Sigmoid colon (tissue), 7 donors: ENCODE results near the gene ABCG2. TPM values are rescaled to one million over a fixed set of nuclear protein-coding genes. Genes with fewer than 3 reads are reported as not detected.

ENCODE experiments used
- DNase-seq: peaks from one replicate; pipeline ENCODE4 v3.0.0-alpha.2; 2019
- H3K27ac ChIP-seq, 4 donors: fragments of 200-600 bp; sonication (generic); one replicate each; pipeline ENCODE4 v1.5.1; 2016 to 2019; ENCODE audit warnings: mild to moderate bottlenecking in 1 of 4
- H3K27me3 ChIP-seq, 3 donors: fragments of 200-600 bp; sonication (generic); one replicate each; pipeline ENCODE4 v1.5.1; 2019; ENCODE audit warnings: mild to moderate bottlenecking in 1 of 3
- H3K36me3 ChIP-seq, 4 donors: fragments of 200-600 bp; sonication (generic); one replicate each; pipeline ENCODE4 v1.5.1; 2016 to 2019
- H3K4me1 ChIP-seq, 4 donors: fragments of 200-600 bp; sonication (generic); one replicate each; pipeline ENCODE4 v1.5.1; 2017 to 2019
- H3K4me3 ChIP-seq, 4 donors: fragments of 200-600 bp; sonication (generic); one replicate each; pipeline ENCODE4 v1.5.1; 2017 to 2019; ENCODE audit warnings: mild to moderate bottlenecking in 2 of 4, moderate library complexity in 1 of 4
- H3K9me3 ChIP-seq, 4 donors: fragments of 200-600 bp in 3 of 4; sonication (generic) in 3 of 4; one replicate each; pipeline versions ENCODE4 v1.5.1 to v1.6.1; 2013 to 2019
- EP300 ChIP-seq, 4 donors: sonication (generic); formaldehyde crosslinking; IDR thresholded peaks; one replicate each; pipeline ENCODE4 v1.6.1; 2017; ENCODE audit warnings: antibody characterized with exemption in 4 of 4
- POLR2A ChIP-seq, 2 donors: fragments of 450-650 bp; IDR thresholded peaks; one replicate each; pipeline ENCODE4 v1.6.1; 2016; ENCODE audit warnings: antibody characterized with exemption in 2 of 2, mild to moderate bottlenecking in 2 of 2, moderate library complexity in 2 of 2
- POLR2AphosphoS5 ChIP-seq, 4 donors: sonication (generic); formaldehyde crosslinking; IDR thresholded peaks; one replicate each; pipeline ENCODE4 v1.6.1; 2017; ENCODE audit warnings: antibody characterized with exemption in 4 of 4
- WGBS, 2 donors: extraction: QIAGEN DNeasy Blood & Tissue Kit; methylation state at CpG; one replicate each; pipeline ENCODE4 v1.1.7; 2013; 5-methylcytosine and 5-hydroxymethylcytosine counted together
- intact Hi-C: fragments of 100-400 bp; cut with DNase I; formaldehyde crosslinking; loops from one replicate; pipeline ENCODE4 v1.15.1; 2023
- polyA plus RNA-seq, 3 donors: library from polyadenylated mRNA; stranded (reverse); fragments of 200-250 nt; gene quantifications; one replicate each; pipeline ENCODE4 v1.2.3, GENCODE V29; 2013
- total RNA-seq, 4 donors: library from RNA; depleted of rRNA; stranded (reverse); fragments of >200 nt; gene quantifications; one replicate each; pipeline ENCODE4 v1.1.0, GENCODE V29; 2016
- TF ChIP-seq, protein P1 (sequence below), 4 experiments: fragments of 450-650 bp in 3 of 4; fragments of 200-600 bp in 1 of 4; IDR thresholded peaks; one replicate each; pipeline ENCODE4 v1.5.1; 2016 to 2019; ENCODE audit warnings: antibody characterized with exemption in 4 of 4, mild to moderate bottlenecking in 3 of 4, moderate library complexity in 2 of 4
- donor health status: healthy with polysubstance abuse.
- donor health status: Bipolar disorder and iron deficiency.
- donor health status: healthy.

Gene ABCG2
- total and polyA plus RNA-seq, 7 donors = 1.1 to 36.5 (median 2.9) TPM

DNA sequence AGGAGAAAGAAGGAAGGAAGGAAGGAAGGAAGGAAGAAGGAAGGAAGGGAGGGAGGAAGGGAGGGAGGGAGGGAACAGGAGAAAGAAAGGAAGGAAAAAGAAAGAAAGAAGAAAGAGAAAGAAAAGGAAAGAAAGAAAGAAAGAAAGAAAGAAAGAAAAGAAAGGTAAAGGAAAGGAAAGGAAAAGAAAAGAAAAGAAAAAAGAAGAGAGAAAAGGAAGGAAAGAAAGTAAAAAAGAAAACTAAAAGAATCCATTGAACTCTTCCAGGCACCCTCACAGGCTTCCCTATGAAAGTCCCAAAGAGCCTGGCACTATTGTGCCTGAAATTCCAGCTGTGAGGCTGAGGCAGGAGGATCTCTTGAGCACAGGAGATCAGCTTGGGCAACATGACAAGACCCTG is 11.5 kb downstream of the ABCG2 start:
- H3K4me3 ChIP-seq = no peak overlapping the region
- no peaks in the 10 kb centered on the region for H3K36me3 ChIP-seq
- no peak for DNase-seq
- no peaks in the 10 kb centered on the region for H3K27me3 ChIP-seq
- TF ChIP-seq, protein P1, sequence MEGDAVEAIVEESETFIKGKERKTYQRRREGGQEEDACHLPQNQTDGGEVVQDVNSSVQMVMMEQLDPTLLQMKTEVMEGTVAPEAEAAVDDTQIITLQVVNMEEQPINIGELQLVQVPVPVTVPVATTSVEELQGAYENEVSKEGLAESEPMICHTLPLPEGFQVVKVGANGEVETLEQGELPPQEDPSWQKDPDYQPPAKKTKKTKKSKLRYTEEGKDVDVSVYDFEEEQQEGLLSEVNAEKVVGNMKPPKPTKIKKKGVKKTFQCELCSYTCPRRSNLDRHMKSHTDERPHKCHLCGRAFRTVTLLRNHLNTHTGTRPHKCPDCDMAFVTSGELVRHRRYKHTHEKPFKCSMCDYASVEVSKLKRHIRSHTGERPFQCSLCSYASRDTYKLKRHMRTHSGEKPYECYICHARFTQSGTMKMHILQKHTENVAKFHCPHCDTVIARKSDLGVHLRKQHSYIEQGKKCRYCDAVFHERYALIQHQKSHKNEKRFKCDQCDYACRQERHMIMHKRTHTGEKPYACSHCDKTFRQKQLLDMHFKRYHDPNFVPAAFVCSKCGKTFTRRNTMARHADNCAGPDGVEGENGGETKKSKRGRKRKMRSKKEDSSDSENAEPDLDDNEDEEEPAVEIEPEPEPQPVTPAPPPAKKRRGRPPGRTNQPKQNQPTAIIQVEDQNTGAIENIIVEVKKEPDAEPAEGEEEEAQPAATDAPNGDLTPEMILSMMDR (IDR thresholded peaks at IDR 0.05) = no peak
- TF ChIP-seq POLR2A (IDR thresholded peaks at IDR 0.05) (no peak), POLR2AphosphoS5 (IDR thresholded peaks at IDR 0.05) (no peak), EP300 (IDR thresholded peaks at IDR 0.05) (no peak)
- intact Hi-C loops = no loop called here
- H3K9me3 ChIP-seq = no peaks in the 10 kb centered on the region
- no peak overlapping the region for H3K27ac ChIP-seq
- no peaks in the 10 kb centered on the region for H3K4me1 ChIP-seq

DNA sequence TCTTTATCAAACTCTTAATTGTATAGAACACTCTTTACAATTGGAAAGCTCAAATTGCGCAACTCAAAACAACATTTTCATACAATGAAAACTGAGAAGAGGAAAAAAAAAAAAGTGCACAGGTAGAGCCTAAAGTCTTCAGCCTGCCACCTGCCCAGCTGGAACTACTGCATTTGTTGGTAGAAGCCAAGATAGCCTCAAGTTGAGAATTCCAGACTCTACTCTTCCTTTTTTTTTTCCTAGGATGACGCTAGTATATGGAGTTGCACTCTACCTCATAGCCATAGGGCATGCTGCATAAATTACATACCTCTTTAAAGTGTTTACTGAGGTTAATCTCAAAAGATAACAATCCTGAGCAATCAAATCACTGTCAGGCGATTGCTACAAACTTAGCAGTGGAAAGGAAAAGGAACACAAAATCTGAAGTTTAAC is 13.6 kb downstream of the ABCG2 start:
- no peak for DNase-seq
- Histone ChIP-seq H3K4me3 (no peak overlapping the region), H3K36me3 (no peaks in the 10 kb centered on the region), H3K27me3 (no peaks in the 10 kb centered on the region), H3K4me1 (no peaks in the 10 kb centered on the region), H3K9me3 (no peaks in the 10 kb centered on the region), H3K27ac (no peak overlapping the region)
- intact Hi-C loops = no loop called here
- 24 to 76% methylated on average over 3 of the region's 3 CpGs for WGBS, 2 donors
- no peak for TF ChIP-seq POLR2A (IDR thresholded peaks at IDR 0.05)
- no peak for TF ChIP-seq POLR2AphosphoS5 (IDR thresholded peaks at IDR 0.05)
- TF ChIP-seq, protein P1 (IDR thresholded peaks at IDR 0.05) = no peak
- no peak for TF ChIP-seq EP300 (IDR thresholded peaks at IDR 0.05)

DNA sequence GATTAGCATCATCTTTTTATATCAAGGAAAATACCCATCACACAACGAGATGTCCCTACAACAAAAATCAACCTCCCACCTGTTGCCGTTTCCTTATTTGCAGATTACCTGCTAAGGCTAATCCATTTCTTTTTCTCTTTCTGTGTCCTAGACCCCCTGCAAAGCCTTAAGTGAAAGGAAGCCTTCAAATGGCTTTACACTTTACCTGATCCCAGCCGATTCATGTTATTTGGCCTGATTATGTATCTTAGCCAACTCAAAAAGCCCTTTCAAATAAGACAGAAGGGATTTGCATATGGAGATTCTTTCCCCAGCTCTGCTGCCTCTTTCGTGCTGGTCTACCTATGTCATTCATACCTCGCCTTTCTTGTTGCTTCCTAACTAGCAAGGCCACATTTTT is 14.4 kb downstream of the ABCG2 start:
- H3K4me3 ChIP-seq = no peak overlapping the region
- H3K9me3 ChIP-seq = no peaks in the 10 kb centered on the region
- TF ChIP-seq, protein P1 (IDR thresholded peaks at IDR 0.05) = no peak
- TF ChIP-seq POLR2A (IDR thresholded peaks at IDR 0.05) = no peak
- no peak for TF ChIP-seq POLR2AphosphoS5 (IDR thresholded peaks at IDR 0.05)
- no peak for TF ChIP-seq EP300 (IDR thresholded peaks at IDR 0.05)
- H3K36me3 ChIP-seq = no peaks in the 10 kb centered on the region
- intact Hi-C loops = no loop called here
- no peaks in the 10 kb centered on the region for H3K27me3 ChIP-seq
- no peak overlapping the region for H3K27ac ChIP-seq
- 92 to 93% methylated on average over 5 of the region's 5 CpGs for WGBS, 2 donors
- DNase-seq = no peak
- no peaks in the 10 kb centered on the region for H3K4me1 ChIP-seq

DNA sequence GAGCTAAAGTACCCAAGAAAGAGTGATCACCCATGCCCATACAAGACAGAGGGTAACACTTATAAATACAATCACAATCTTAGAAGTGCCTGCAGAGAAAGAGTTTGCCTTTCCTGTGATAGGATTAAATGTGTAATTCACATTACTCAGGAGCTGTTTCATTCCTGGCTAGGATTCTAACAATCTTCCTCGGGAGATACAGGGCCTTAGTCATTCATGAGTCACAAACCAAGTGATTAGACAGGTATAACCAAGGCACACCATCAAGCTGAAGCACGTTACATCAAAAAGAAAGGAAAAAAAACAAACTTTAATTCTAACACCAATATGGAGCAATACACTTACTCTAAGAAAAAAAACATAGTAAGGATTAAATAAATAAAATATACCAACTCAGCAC is 14.9 kb downstream of the ABCG2 start:
- Histone ChIP-seq H3K9me3 (no peaks in the 10 kb centered on the region), H3K4me1 (no peaks in the 10 kb centered on the region), H3K27ac (no peak overlapping the region), H3K27me3 (no peaks in the 10 kb centered on the region), H3K4me3 (no peak overlapping the region), H3K36me3 (no peaks in the 10 kb centered on the region)
- WGBS, 2 donors = 38 to 76% methylated on average over 2 of the region's 2 CpGs
- no peak for DNase-seq
- intact Hi-C loops = no loop called here
- TF ChIP-seq, protein P1 (IDR thresholded peaks at IDR 0.05) = no peak
- TF ChIP-seq POLR2AphosphoS5 (IDR thresholded peaks at IDR 0.05) (no peak), EP300 (IDR thresholded peaks at IDR 0.05) (no peak), POLR2A (IDR thresholded peaks at IDR 0.05) (no peak)

DNA sequence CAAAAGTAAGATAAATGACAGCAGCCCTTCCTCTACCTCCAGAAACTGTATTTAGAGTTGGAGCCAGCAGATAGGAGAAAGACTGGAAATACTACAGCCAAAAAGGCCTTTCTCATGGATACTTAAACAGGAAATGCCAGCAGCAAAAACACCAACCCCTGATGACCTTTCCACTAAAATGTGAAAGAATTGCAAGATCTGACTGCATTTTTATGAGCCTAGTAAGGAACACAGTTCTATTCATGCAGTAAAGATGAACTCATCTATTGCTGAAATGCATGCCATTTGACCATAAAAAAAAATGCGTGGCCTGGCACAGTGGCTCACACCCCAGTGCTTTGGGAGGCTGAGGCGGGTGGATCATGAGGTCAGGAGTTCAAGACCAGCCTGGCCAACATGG is 19.9 kb downstream of the ABCG2 start:
- no peaks in the 10 kb centered on the region for H3K9me3 ChIP-seq
- no peaks in the 10 kb centered on the region for H3K4me1 ChIP-seq
- H3K36me3 ChIP-seq = no peaks in the 10 kb centered on the region
- TF ChIP-seq, protein P1 (IDR thresholded peaks at IDR 0.05) = no peak
- no peak for TF ChIP-seq POLR2A (IDR thresholded peaks at IDR 0.05)
- TF ChIP-seq POLR2AphosphoS5 (IDR thresholded peaks at IDR 0.05) = no peak
- DNase-seq = no peak
- intact Hi-C loops = no loop called here
- 50 to 67% methylated on average over 2 of the region's 2 CpGs for WGBS, 2 donors
- no peaks in the 10 kb centered on the region for H3K27me3 ChIP-seq
- no peak overlapping the region for H3K27ac ChIP-seq
- no peak overlapping the region for H3K4me3 ChIP-seq
